GM10266 (cell line): Measurements from ENCODE around the gene INPP5F.
A peak's percentile ranks its signal among the peaks of the same experiment; 100 is the strongest.
"Not testable (repeated sequence)": the region's sequence is repeated elsewhere in the genome, so short reads cannot be mapped to it uniquely, and the experiment has no call there.

Experiments
- DNase-seq: peaks from one replicate; pipeline ENCODE4 v3.0.0; 2012; ENCODE audit errors: extremely low spot score
- CTCF ChIP-seq: IDR thresholded peaks from 2 replicates; pipeline ENCODE4 v1.5.1; 2012; ENCODE audit warnings: mild to moderate bottlenecking, low read depth; ENCODE audit not compliant: control insufficient read depth, insufficient read depth; ENCODE audit errors: missing control alignments

INPP5F gene

GRCh38 chr10:119783665-119784027 lies 57.8 kb downstream of the INPP5F start:
- no peak for TF ChIP-seq CTCF
- DNase-seq: no peak

GRCh38 chr10:119784340-119785067 lies 58.7 kb downstream of the INPP5F start:
- peak; percentile 64 for DNase-seq

GRCh38 chr10:119786117-119786769 lies 60.4 kb downstream of the INPP5F start:
- no peak for TF ChIP-seq CTCF

More at GRCh38 chr10:119784340-119785067, 58.7 kb downstream of the INPP5F start:
- TF ChIP-seq CTCF: no peak

GRCh38 chr10:119795101-119795500 lies 69.3 kb downstream of the INPP5F start:
- DNase-seq: not testable (repeated sequence)

More at GRCh38 chr10:119786117-119786769, 60.4 kb downstream of the INPP5F start:
- DNase-seq: no peak

GRCh38 chr10:119796039-119796438 lies 70.2 kb downstream of the INPP5F start:
- no peak for TF ChIP-seq CTCF
- DNase-seq: no peak

- TF ChIP-seq CTCF: no peak
- no peak for DNase-seq
These were observed 75.3 kb downstream of the INPP5F start for GRCh38 chr10:119801176-119801575.

GRCh38 chr10:119801998-119802538 lies 76.2 kb downstream of the INPP5F start:
- no peak for TF ChIP-seq CTCF
- peak; percentile 35 for DNase-seq

GRCh38 chr10:119803264-119803663 lies 77.4 kb downstream of the INPP5F start:
- no peak for DNase-seq
- TF ChIP-seq CTCF: no peak
